SK-N-MC (cell line): Measurements from ENCODE around the gene OR2B2.

Experiments
- EZH2 ChIP-seq: fragments of 200-600 bp; sonication (generic); IDR thresholded peaks from one replicate; pipeline ENCODE4 v1.6.1; 2017; ENCODE audit warnings: antibody characterized with exemption
- FOXP2 ChIP-seq: optimal IDR thresholded peaks from 2 replicates; pipeline ENCODE3; 2011; ENCODE audit warnings: mild to moderate bottlenecking, moderate library complexity; ENCODE audit not compliant: insufficient read depth; ENCODE audit errors: extremely low read length, control extremely low read depth
- POLR2AphosphoS5 ChIP-seq: IDR thresholded peaks from 2 replicates; pipeline ENCODE4 v1.6.1; 2012; ENCODE audit warnings: mild to moderate bottlenecking, low read depth, low read length, borderline replicate concordance

GRCh38 chr6:27951040-27951439 lies 38.8 kb upstream of the OR2B2 start:
- TF ChIP-seq POLR2AphosphoS5 (no peak), EZH2 (no peak), FOXP2 (no peak)
